GM06990 (cell line): Measurements from ENCODE around the gene STX5.
A peak's percentile ranks its signal among the peaks of the same experiment; 100 is the strongest.
"Not testable (repeated sequence)": the region's sequence is repeated elsewhere in the genome, so short reads cannot be mapped to it uniquely, and the experiment has no call there.

ENCODE experiments used
- DNase-seq: peaks from one replicate; pipeline ENCODE4 v3.0.0-alpha.2; 2011; ENCODE audit not compliant: insufficient read length; ENCODE audit errors: extremely low read depth
- H3K27me3 ChIP-seq: replicated peaks from 2 replicates; pipeline ENCODE4 v1.6.0; 2011; ENCODE audit warnings: low read length; ENCODE audit not compliant: control insufficient read depth, insufficient read depth
- H3K36me3 ChIP-seq: 2 replicates; pipeline ENCODE4 v1.5.1; 2011; ENCODE audit warnings: low read length; ENCODE audit not compliant: control insufficient read depth, insufficient read depth
- H3K4me3 ChIP-seq: replicated peaks from 2 replicates; pipeline ENCODE4 v1.5.1; 2011; ENCODE audit warnings: low read depth, mild to moderate bottlenecking, control low read depth, low read length
- TF ChIP-seq, protein P1 (sequence below): IDR thresholded peaks from 2 replicates; pipeline ENCODE4 v1.5.1; 2011; ENCODE audit warnings: low read length, control low read depth, mild to moderate bottlenecking, inconsistent platforms; ENCODE audit not compliant: insufficient read depth, poor library complexity, severe bottlenecking

STX5 gene

DNA sequence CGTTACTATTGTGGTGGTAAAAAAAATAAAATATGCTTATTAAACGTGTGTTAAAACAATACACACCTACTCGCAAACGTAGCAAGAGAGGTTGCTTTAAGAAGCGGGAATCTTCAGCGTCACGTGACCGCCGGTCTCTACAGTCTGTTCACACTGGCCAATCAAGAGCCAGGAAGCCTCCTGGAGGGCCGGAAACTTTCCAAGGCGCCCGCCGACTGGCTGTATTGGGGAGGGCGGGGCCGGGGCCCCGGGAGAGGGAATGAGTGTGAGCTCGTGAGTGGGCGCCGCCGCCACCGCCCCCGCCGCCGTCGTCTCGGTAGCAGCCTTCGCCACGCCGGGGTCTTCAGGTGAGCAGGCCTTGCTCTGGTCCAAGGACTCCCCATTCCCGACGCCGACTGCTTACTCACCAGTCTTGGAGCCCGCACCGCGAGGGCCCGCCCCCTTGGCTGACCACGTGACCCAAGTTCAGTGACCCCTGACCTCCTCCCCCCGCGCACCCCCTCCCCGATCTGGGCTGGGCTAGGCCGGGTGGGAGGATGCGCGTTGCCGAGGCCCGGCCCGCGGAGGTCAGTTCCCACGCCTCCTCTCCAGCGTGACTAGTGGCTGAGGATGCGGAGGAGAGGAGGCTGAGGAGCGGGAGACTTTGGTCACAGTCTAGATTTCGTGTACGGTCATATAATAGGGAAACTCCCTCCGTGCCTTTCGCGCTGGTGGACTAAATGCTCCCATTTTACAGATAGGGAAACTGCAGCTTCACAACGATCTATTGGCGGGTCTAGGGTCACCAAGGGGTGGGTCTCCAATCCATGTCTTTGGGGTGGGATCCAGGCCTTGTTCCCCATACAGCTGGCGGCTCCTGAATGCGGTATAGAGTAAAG is 60.5 kb downstream of the STX5 start, which contains the start of gene TAF6L:
TAF6L (plus strand) TSS at position 253 of the 878 bp plus-strand sequence. CDS start 4,388 bp downstream, outside the sequence.
- TF ChIP-seq, protein P1, sequence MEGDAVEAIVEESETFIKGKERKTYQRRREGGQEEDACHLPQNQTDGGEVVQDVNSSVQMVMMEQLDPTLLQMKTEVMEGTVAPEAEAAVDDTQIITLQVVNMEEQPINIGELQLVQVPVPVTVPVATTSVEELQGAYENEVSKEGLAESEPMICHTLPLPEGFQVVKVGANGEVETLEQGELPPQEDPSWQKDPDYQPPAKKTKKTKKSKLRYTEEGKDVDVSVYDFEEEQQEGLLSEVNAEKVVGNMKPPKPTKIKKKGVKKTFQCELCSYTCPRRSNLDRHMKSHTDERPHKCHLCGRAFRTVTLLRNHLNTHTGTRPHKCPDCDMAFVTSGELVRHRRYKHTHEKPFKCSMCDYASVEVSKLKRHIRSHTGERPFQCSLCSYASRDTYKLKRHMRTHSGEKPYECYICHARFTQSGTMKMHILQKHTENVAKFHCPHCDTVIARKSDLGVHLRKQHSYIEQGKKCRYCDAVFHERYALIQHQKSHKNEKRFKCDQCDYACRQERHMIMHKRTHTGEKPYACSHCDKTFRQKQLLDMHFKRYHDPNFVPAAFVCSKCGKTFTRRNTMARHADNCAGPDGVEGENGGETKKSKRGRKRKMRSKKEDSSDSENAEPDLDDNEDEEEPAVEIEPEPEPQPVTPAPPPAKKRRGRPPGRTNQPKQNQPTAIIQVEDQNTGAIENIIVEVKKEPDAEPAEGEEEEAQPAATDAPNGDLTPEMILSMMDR: no peak
- Histone ChIP-seq H3K4me3 (peak within 1 kb of the TSS; percentile 78), H3K36me3 (peaks cover 6% of the 10 kb centered on the region), H3K27me3 (no peaks in the 10 kb centered on the region)
- DNase-seq: peak; percentile 92

GRCh38 chr11:62770778-62771143 is 61.1 kb downstream of the STX5 start:
- TF ChIP-seq, protein P1: no peak
- peak; percentile 62 for DNase-seq
- H3K36me3 ChIP-seq: peaks cover 3% of the 10 kb centered on the region

DNA sequence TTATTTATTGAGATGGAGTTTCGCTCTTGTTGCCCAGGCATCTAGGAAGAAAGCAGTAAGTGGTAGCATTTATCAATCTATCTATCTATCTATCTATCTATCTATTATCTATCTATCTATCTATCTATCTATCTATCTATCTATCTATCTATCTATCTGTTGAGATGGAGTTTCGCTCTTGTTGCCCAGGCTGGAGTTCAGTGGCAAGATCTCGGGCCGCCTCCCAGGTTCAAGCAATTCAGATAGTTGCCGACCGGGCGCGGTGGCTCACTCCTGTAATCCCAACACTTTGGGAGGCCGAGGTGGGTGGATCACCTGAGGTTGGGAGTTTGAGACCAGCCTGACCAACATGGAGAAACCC is 71.0 kb downstream of the STX5 start:
- H3K36me3 ChIP-seq, H3K4me3 ChIP-seq, H3K27me3 ChIP-seq, DNase-seq: not testable (repeated sequence)

More at GRCh38 chr11:62770778-62771143, 61.1 kb downstream of the STX5 start:
- H3K27me3 ChIP-seq: no peaks in the 10 kb centered on the region
- H3K4me3 ChIP-seq: peak overlapping the region; percentile 78

GRCh38 chr11:62757846-62758788 is 73.7 kb downstream of the STX5 start:
- TF ChIP-seq, protein P1: no peak
- no peaks in the 10 kb centered on the region for H3K36me3 ChIP-seq
- DNase-seq: no peak
- no peak overlapping the region for H3K4me3 ChIP-seq
- H3K27me3 ChIP-seq: no peaks in the 10 kb centered on the region
